GM19467 (cell line): ENCODE data around the gene MAML2.
A peak's percentile ranks its signal among the peaks of the same experiment; 100 is the strongest.
"Not testable (repeated sequence)": the region's sequence is repeated elsewhere in the genome, so short reads cannot be mapped to it uniquely, and the experiment has no call there.

Experiments used
- ATAC-seq: cut with Tn5 transposase; IDR thresholded peaks from one replicate; pipeline ENCODE4 v1.9.1; 2021; ENCODE audit warnings: mild to moderate bottlenecking, moderate library complexity; ENCODE audit not compliant: unreplicated experiment

The MAML2 gene

GRCh38 chr11:96193745-96194443 is 149.1 kb downstream of the MAML2 start:
- ATAC-seq = no peak

- ATAC-seq = no peak
Measured at GRCh38 chr11:96191752-96192151, 151.2 kb downstream of the MAML2 start.

- ATAC-seq = no peak
Measured at GRCh38 chr11:96189351-96189750, 153.6 kb downstream of the MAML2 start.

- ATAC-seq = peak; percentile 35
Measured at GRCh38 chr11:96188243-96189006, 154.6 kb downstream of the MAML2 start.

GRCh38 chr11:96187822-96188221 is 155.2 kb downstream of the MAML2 start:
- ATAC-seq = no peak

GRCh38 chr11:96186806-96187205 is 156.2 kb downstream of the MAML2 start:
- ATAC-seq = no peak

GRCh38 chr11:96185220-96185768 is 157.7 kb downstream of the MAML2 start:
- peak; percentile 60 for ATAC-seq

GRCh38 chr11:96180937-96181336 is 162.1 kb downstream of the MAML2 start:
- ATAC-seq = not testable (repeated sequence)

- no peak for ATAC-seq
Measured at GRCh38 chr11:96180341-96180740, 162.7 kb downstream of the MAML2 start.

- no peak for ATAC-seq
Measured at GRCh38 chr11:96179905-96180304, 163.1 kb downstream of the MAML2 start.

GRCh38 chr11:96178887-96179279 is 164.1 kb downstream of the MAML2 start:
- no peak for ATAC-seq

GRCh38 chr11:96178049-96178886 is 164.7 kb downstream of the MAML2 start:
- no peak for ATAC-seq

GRCh38 chr11:96177146-96177545 is 165.8 kb downstream of the MAML2 start:
- ATAC-seq = no peak

- ATAC-seq = no peak
Measured at GRCh38 chr11:96173906-96174305, 169.1 kb downstream of the MAML2 start.

GRCh38 chr11:96173422-96173821 is 169.6 kb downstream of the MAML2 start:
- no peak for ATAC-seq

GRCh38 chr11:96172604-96173003 is 170.4 kb downstream of the MAML2 start:
- no peak for ATAC-seq

- no peak for ATAC-seq
Measured at GRCh38 chr11:96169250-96169649, 173.7 kb downstream of the MAML2 start.

- no peak for ATAC-seq
Measured at GRCh38 chr11:96168623-96169022, 174.4 kb downstream of the MAML2 start.

- ATAC-seq = no peak
Measured at GRCh38 chr11:96167787-96168186, 175.2 kb downstream of the MAML2 start.

GRCh38 chr11:96167203-96167758 is 175.7 kb downstream of the MAML2 start:
- no peak for ATAC-seq
